Measurements from ENCODE around the gene MSMB. TPM values are rescaled to one million over a fixed set of nuclear protein-coding genes. Genes with fewer than 3 reads are reported as not detected.

MSMB gene, protein sequence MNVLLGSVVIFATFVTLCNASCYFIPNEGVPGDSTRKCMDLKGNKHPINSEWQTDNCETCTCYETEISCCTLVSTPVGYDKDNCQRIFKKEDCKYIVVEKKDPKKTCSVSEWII
- total RNA-seq (2014; rRNA removed; shearing (Covaris generic)) (not detected in 2 replicates), total RNA-seq (2022) (not detected in 2 replicates), Bru-seq, nascent RNA (percentile 12 among the genes with signal in this experiment), BruChase-seq, experiment 1, labeled RNA remaining after a 6-hour chase (not detected), BruChase-seq, experiment 2, labeled RNA remaining after a 2-hour chase (percentile 12 among the genes with signal in this experiment)
- long read RNA-seq = 0 reads

DNA sequence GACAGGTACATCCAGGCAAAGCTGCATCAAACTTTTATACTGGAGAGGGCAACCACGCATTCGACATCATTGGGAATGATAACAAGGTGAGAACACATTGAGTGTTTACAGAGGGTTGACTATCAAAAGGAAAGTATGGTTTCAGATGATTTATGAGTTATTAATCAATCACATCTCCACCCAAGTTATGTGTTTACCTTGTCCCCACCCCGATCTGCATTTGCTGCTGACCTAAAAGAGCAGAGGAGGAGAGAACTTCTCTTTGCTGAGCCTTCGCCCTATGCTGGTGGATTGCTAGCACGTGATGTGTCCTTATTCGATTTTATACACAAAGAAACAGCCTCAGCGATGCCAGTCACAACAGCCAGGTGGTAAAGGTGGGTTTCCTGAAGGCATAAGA is at the start of gene MSMB:
TSS of gene MSMB (minus strand) at position 9 of the 400 bp plus-strand sequence. CDS start 32 bp downstream, outside the sequence.
- Histone ChIP-seq H3K9me3 (ENCODE audit: low read length) (no peaks in the 10 kb centered on the region), H3K4me2 (ENCODE audit: low read length) (no peak within 1 kb of the TSS), H4K20me1 (ENCODE audit: insufficient read depth, low read length) (no peaks in the 10 kb centered on the region), H3K9me2 (ENCODE audit: insufficient read depth, low read length) (no peaks in the 10 kb centered on the region), H2AFZ (ENCODE audit: low read length) (no peak within 1 kb of the TSS), H3K4me1 (ENCODE audit: insufficient read depth, low read length, poor library complexity, severe bottlenecking) (no peaks in the 10 kb centered on the region), H3K4me3 (ENCODE audit: low read depth, low read length, poor library complexity, severe bottlenecking) (no peak within 1 kb of the TSS), H3K27ac (ENCODE audit: low read depth, low read length, poor library complexity, severe bottlenecking) (no peak within 1 kb of the TSS), H3K36me3 (ENCODE audit: insufficient read depth, low read length) (no peaks in the 10 kb centered on the region), H3K79me2 (ENCODE audit: insufficient read depth, low read depth, low read length) (no peaks in the 10 kb centered on the region)
- TF ChIP-seq EZH2phosphoT487 (IDR thresholded peaks at IDR 0.05; ENCODE audit: borderline replicate concordance, low read depth, low read length) = no peak
- TF ChIP-seq, protein P1, sequence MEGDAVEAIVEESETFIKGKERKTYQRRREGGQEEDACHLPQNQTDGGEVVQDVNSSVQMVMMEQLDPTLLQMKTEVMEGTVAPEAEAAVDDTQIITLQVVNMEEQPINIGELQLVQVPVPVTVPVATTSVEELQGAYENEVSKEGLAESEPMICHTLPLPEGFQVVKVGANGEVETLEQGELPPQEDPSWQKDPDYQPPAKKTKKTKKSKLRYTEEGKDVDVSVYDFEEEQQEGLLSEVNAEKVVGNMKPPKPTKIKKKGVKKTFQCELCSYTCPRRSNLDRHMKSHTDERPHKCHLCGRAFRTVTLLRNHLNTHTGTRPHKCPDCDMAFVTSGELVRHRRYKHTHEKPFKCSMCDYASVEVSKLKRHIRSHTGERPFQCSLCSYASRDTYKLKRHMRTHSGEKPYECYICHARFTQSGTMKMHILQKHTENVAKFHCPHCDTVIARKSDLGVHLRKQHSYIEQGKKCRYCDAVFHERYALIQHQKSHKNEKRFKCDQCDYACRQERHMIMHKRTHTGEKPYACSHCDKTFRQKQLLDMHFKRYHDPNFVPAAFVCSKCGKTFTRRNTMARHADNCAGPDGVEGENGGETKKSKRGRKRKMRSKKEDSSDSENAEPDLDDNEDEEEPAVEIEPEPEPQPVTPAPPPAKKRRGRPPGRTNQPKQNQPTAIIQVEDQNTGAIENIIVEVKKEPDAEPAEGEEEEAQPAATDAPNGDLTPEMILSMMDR (conservative IDR thresholded peaks at IDR 0.05; ENCODE audit: low read length) = no peak
- no peak for DNase-seq (ENCODE audit: low spot score)
- intact Hi-C loops (cut with micrococcal nuclease; ENCODE audit: unreplicated experiment) = no loop called here
- CTCF ChIA-PET (ENCODE audit: unreplicated experiment) = no interaction called here
- POLR2A ChIA-PET = no interaction called here
- no TSS peak for BruUV-seq (replicated peaks)

DNA sequence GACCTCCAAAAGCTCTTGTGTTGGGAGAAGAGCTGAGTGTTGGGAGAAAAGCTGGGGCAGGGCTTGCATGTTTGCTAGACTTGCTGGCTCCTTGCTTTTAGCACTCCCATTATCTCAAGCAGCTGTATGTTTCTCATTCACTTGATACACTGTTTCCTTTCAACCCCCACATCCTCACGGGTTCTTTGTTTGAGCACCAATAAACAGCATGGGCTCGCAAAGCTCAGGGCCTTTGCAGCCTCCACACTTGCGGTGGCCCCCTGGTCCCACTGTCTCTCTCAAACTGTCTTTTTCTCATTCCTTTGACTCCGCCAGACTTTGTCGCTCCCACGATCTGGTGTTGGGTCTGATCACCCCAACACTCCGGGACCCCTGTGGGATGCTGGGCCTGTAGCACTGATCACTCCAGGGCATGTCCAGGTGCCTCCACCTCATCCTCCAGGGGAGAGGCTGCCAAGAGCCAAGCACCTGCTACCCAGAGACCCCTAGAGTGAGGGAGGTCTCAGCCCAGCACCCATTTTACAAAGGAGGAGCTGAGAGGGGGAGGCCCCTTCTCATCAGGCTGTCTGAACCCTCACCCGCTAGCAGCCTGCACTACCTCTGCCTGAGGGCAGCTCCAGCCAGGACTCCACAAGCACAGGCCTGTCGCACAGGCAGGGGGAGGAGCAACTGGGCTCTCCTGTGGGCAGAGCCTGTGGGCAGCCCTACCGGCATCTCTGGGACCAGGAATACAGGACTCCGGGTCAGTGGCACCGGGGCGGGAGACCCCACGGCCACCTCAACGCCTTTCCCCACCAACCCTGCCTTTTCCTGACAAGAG is 49.1 kb upstream of the MSMB start:
- peak overlapping the region; percentile 80 for H3K27ac ChIP-seq (ENCODE audit: low read depth, low read length, poor library complexity, severe bottlenecking)
- H2AFZ ChIP-seq (ENCODE audit: low read length) = peak overlapping the region; percentile 14; the same call in 1 of the 2 replicates
- H3K4me1 ChIP-seq (ENCODE audit: insufficient read depth, low read length, poor library complexity, severe bottlenecking) = peaks cover 83% of the 10 kb centered on the region
- H4K20me1 ChIP-seq (ENCODE audit: insufficient read depth, low read length) = no peaks in the 10 kb centered on the region
- TF ChIP-seq, protein P1 (conservative IDR thresholded peaks at IDR 0.05; ENCODE audit: low read length) = no peak
- TF ChIP-seq EZH2phosphoT487 (IDR thresholded peaks at IDR 0.05; ENCODE audit: borderline replicate concordance, low read depth, low read length) = no peak
- no TSS peak for BruUV-seq (replicated peaks)
- peaks cover under 1% of the 10 kb centered on the region; the same call in 1 of the 2 replicates for H3K9me3 ChIP-seq (ENCODE audit: low read length)
- H3K4me3 ChIP-seq (ENCODE audit: low read depth, low read length, poor library complexity, severe bottlenecking) = no peak overlapping the region
- intact Hi-C loops (cut with micrococcal nuclease; ENCODE audit: unreplicated experiment) = loop anchor here (5.0 to 10.0 kb wide), 2 partner anchors 63 to 170 kb away; partner anchors contain the start of gene NCOA4
- DNase-seq (ENCODE audit: low spot score) = peak; percentile 28
- H3K79me2 ChIP-seq (ENCODE audit: insufficient read depth, low read depth, low read length) = no peaks in the 10 kb centered on the region
- H3K36me3 ChIP-seq (ENCODE audit: insufficient read depth, low read length) = no peaks in the 10 kb centered on the region
- CTCF ChIA-PET (ENCODE audit: unreplicated experiment) = no interaction called here
- POLR2A ChIA-PET = no interaction called here
- no peaks in the 10 kb centered on the region for H3K9me2 ChIP-seq (ENCODE audit: insufficient read depth, low read length)
- peak overlapping the region; percentile 27 for H3K4me2 ChIP-seq (ENCODE audit: low read length)
